HG03558 (cell line): Measurements from ENCODE around the gene PAPLN.
"Not testable (repeated sequence)": the region's sequence is repeated elsewhere in the genome, so short reads cannot be mapped to it uniquely, and the experiment has no call there.

Source experiments
- ATAC-seq: cut with Tn5 transposase; IDR thresholded peaks from one replicate; pipeline ENCODE4 v1.9.1; 2021; ENCODE audit warnings: moderate number of reproducible peaks; ENCODE audit not compliant: unreplicated experiment; ENCODE audit errors: extremely low read depth

PAPLN gene

GRCh38 chr14:73283608-73284379 is 46.5 kb downstream of the PAPLN start:
- no peak for ATAC-seq

DNA sequence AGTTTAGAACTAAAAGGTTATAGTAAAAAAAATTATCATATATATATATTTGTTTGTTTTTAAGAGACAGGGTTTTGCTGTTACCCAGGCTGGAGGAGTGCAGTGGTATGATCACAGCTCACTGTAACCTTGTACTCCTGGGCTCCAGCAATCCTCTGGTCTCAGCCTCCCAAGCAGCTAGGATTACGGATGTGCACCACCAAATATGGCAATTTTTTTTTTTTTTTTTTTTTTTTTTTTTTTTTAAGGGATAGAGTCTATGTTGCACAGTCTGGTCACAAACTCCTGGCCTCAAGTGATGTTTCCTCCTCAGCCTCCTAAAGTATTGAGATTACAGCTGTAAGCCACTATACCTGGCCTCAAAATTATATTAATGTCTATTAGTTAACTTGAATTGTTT is 48.7 kb downstream of the PAPLN start:
- no peak for ATAC-seq

GRCh38 chr14:73286598-73286997 is 49.3 kb downstream of the PAPLN start:
- no peak for ATAC-seq

GRCh38 chr14:73287071-73287470 is 49.8 kb downstream of the PAPLN start:
- no peak for ATAC-seq

DNA sequence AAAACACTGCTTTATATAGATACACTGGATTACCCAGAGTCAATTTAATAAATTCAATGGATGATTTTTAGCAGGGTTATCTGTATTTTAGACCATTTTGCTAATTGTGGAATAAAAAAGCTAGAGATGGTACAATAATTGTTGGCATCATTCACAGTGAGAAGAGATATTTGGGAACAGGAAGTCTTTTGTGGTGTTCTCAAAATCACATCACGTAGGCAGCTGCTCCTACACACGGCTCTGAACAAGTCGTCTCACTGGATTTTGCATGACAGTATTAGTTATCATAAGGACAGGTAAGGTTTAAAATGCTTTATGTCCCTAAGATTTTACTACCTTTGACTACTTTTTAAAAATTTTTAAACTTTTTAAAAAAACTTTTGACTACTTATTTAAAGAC is 52.0 kb downstream of the PAPLN start:
- ATAC-seq: no peak

DNA sequence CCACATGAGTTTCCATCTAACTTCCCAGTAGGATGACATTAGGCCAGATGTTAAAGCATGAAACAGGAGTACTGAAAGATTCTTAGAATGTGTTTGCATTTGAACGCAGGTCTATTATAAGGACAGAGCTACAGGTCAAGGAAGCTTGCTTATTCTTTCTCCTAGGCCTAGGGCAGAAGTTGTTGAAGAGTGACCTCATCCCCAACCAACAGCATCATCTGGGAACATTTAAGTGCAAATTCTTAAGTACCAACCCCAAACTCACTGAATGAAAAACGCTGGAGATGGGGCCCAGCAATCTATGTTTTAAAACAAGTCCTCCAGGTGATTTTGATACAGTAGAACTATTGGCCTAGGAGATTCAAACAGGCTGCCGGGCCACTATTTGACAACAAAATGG is 52.4 kb downstream of the PAPLN start:
- ATAC-seq: no peak

- ATAC-seq: peak; percentile 61
Observed at GRCh38 chr14:73290279-73290678, 53.0 kb downstream of the PAPLN start.

GRCh38 chr14:73293782-73294781 is 56.8 kb downstream of the PAPLN start:
- ATAC-seq: no peak

- no peak for ATAC-seq
Observed at GRCh38 chr14:73295198-73295796, 58.0 kb downstream of the PAPLN start.

DNA sequence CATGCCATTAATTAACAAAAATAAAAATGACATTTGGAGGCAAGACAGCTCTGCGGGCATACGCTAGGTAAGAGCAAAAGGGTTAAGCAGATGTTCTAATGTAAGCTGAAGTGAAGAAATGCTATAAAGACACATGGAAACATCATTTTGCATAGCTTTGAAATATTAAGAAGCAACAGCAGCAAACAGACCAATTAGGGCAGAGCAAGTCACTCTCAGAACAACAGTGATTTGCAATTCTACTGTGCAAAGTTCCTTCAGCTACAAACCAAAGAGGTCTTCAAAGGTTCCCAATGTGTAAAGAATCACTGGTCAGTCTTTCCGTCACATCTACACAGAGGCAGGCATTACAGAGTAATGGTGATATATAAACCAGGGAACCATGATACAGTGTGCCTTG is 68.2 kb downstream of the PAPLN start:
- no peak for ATAC-seq

DNA sequence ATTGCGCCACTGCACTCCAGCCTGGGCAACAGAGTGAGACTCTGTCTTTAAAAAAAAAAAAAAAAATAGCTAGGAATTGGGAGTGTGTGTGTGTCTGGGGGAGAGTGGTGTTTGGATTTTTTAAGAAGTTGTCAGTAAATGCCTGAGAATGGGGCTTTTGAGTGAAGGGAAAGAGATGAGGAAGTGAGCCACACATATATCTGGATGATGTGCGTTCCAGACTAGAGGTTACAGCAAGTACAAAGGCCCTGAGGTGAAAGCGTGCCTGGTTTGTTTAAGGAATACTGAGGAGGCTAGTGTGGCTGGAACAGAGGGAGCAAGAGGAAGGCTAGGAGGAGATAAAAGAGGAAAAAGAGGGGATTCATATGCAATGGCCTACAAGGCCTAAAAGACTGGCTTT is 70.0 kb downstream of the PAPLN start:
- ATAC-seq: no peak

DNA sequence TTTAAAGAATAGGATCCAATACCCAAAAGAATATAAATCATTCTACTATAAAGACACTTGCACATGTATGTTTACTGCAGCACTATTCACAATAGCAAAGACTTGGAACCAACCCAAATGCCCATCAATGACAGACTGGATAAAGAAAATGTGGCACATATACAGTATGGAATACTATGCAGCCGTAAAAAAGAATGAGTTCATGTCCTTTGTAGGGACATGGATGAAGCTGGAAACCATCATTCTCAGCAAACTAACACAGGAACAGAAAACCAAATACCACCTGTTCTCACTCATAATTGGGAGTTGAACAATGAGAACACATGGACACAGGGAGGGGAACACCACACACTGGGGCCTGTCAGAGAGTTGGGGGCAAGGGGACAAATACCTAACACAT is 71.9 kb downstream of the PAPLN start:
- ATAC-seq: not testable (repeated sequence)

DNA sequence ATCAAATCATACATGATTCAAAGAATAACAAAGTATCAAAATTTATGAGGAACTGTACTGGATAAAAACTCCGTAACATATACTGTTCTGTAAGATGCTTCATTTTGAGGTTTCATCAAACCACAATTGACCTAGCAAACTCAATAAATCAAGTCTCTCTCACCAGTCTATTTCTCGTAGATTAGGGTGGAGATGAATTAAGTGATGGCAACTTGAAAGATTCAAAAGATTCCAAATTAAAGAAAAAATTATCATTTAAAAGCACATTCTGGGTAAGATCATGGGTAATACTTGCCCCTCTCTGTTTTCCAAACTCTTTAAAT is 74.4 kb downstream of the PAPLN start:
- no peak for ATAC-seq

GRCh38 chr14:73312687-73313086 is 75.4 kb downstream of the PAPLN start:
- no peak for ATAC-seq

- no peak for ATAC-seq
Observed at GRCh38 chr14:73313151-73313550, 75.8 kb downstream of the PAPLN start.

DNA sequence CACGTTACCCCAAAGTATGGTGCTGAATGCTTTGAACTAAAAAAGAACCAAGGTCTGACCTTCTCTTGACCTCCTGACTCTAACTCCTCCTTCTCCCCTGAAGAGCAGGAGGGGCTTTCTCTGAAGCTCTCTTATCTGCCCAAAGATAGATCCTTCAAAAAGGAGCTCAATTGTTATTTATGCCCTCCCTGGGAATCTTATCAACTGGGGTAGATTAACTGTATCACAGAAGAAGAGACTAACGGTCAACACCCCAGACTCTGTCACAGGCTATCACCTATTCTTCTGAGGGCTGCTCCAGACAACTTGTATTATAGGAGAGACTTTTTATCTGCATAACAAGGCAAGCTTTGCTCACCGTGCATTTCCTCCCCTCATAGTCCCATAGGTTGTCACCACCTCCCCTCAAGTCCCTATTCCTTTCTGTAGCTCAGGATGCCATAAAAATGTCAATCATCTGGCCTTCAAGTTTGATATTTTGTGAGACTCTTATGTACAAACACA is 86.6 kb downstream of the PAPLN start:
- no peak for ATAC-seq
